GM18873 (cell line): ENCODE measurements around the gene CT45A6.
"Not testable (repeated sequence)": the region's sequence is repeated elsewhere in the genome, so short reads cannot be mapped to it uniquely, and the experiment has no call there.

Experiments used
- ATAC-seq: cut with Tn5 transposase; IDR thresholded peaks from one replicate; pipeline ENCODE4 v1.9.1; 2021; ENCODE audit warnings: mild to moderate bottlenecking, moderate library complexity, moderate number of reproducible peaks; ENCODE audit not compliant: unreplicated experiment, low FRiP score

CT45A6 gene

DNA sequence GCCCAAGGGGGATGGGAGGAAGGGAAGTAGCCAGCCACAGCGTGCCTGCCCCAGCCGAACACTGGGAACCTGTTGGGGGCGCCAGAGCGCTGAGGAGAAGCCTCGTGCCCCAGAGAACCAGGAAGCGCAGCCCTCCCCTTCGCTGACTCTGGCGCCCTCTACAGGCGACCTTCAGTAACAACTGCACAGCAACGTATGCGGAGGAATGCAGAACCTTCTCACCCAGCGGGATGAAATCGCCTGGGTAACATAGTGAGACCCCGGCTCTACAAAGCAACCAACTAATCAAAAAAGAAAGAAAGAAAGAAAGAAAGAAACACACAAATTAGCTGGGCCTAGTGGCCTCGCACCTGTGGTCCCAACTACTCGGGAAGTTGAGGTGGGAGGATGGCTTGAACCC lies at the start of gene CT45A6:
TSS of gene CT45A6 (minus strand) at position 101 of the 400 bp plus-strand sequence. CDS start 3,794 bp downstream, outside the sequence.
- not testable (repeated sequence) for ATAC-seq

GRCh38 chrX:135837180-135837579 lies 34.6 kb upstream of the CT45A6 start, which contains the start of gene CT45A7:
TSS of gene CT45A7 (minus strand) at chrX:135837280. CDS start at chrX:135833533, 3,747 bp downstream.
- not testable (repeated sequence) for ATAC-seq

- not testable (repeated sequence) for ATAC-seq
Observed at GRCh38 chrX:135819912-135820311, 17.3 kb upstream of the CT45A6 start, which contains the start of gene CT45A2. TSS of gene CT45A2 (minus strand) at chrX:135820012. CDS start at chrX:135816265, 3,747 bp downstream.

DNA sequence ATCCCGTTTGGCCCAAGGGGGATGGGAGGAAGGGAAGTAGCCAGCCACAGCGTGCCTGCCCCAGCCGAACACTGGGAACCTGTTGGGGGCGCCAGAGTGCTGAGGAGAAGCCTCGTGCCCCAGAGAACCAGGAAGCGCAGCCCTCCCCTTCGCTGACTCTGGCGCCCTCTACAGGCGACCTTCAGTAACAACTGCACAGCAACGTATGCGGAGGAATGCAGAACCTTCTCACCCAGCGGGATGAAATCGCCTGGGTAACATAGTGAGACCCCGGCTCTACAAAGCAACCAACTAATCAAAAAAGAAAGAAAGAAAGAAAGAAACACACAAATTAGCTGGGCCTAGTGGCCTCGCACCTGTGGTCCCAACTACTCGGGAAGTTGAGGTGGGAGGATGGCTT lies 17.2 kb downstream of the CT45A6 start, which contains the start of gene CT45A5:
TSS of gene CT45A5 (minus strand) at position 101 of the 400 bp plus-strand sequence. CDS start 3,774 bp downstream, outside the sequence.
- not testable (repeated sequence) for ATAC-seq

DNA sequence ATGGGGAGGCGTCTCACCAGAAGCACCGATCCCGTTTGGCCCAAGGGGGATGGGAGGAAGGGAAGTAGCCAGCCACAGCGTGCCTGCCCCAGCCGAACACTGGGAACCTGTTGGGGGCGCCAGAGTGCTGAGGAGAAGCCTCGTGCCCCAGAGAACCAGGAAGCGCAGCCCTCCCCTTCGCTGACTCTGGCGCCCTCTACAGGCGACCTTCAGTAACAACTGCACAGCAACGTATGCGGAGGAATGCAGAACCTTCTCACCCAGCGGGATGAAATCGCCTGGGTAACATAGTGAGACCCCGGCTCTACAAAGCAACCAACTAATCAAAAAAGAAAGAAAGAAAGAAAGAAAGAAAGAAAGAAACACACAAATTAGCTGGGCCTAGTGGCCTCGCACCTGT lies 34.5 kb downstream of the CT45A6 start, which contains the start of gene CT45A3:
TSS of gene CT45A3 (minus strand) at position 101 of the 400 bp plus-strand sequence. CDS start 3,747 bp downstream, outside the sequence.
- ATAC-seq: not testable (repeated sequence)

- ATAC-seq: not testable (repeated sequence)
Observed at GRCh38 chrX:135744739-135745138, 57.8 kb downstream of the CT45A6 start.
